HCT116 (cell line): ENCODE measurements around the gene FLNC.

Experiments used
- CBX3 ChIP-seq: IDR thresholded peaks from 2 replicates; pipeline ENCODE4 v1.6.1; 2012; ENCODE audit warnings: low read depth
- JUND ChIP-seq: IDR thresholded peaks from 2 replicates; pipeline ENCODE4 v1.6.1; 2012
- SRF ChIP-seq: IDR thresholded peaks from 2 replicates; pipeline ENCODE4 v1.6.1; 2012; ENCODE audit warnings: low read depth
- ZNF274 ChIP-seq: fragments of 200-500 bp; sonication (Bioruptor generic); IDR thresholded peaks from 2 replicates; pipeline ENCODE4 v1.6.1; 2014; ENCODE audit warnings: mild to moderate bottlenecking, low read depth, low read length, inconsistent platforms
- TF ChIP-seq, protein P1 (sequence below), 3 experiments: fragments of 200-600 bp in 1 of 3; sonication (generic) in 1 of 3; IDR thresholded peaks in 2 of 3; conservative IDR thresholded peaks in 1 of 3; 2 replicates each; pipeline ENCODE4 v1.5.1; 2012 to 2017; ENCODE audit warnings: low read depth in 2 of 3, low read length in 2 of 3, antibody characterized with exemption in 1 of 3, borderline replicate concordance in 1 of 3, control low read depth in 1 of 3, mild to moderate bottlenecking in 1 of 3, mixed read lengths in 1 of 3, mixed run types in 1 of 3, moderate library complexity in 1 of 3; ENCODE audit not compliant: insufficient read depth in 1 of 3
- TF ChIP-seq, protein P2 (sequence below): IDR thresholded peaks from 2 replicates; pipeline ENCODE4 v1.6.1; 2012

DNA sequence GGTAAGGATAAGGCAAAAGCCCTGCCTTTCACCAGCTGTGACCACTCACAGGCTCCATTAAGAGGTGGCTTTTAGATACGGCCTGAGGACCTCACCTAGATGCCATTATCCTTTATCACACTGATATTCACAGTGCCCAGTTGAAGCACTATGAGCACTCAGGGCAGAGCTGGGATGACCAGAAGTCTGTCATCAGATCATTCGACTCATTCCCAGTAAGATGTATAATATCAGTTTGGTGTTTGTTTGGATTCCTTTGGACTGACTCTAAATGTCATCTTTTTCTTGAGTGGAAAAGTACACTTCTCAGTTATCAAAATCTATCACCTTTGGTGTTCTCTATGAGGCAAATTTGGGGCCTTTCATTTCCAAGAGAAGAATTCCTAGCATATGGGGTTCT lies 19.7 kb upstream of the FLNC start:
- TF ChIP-seq, protein P1, sequence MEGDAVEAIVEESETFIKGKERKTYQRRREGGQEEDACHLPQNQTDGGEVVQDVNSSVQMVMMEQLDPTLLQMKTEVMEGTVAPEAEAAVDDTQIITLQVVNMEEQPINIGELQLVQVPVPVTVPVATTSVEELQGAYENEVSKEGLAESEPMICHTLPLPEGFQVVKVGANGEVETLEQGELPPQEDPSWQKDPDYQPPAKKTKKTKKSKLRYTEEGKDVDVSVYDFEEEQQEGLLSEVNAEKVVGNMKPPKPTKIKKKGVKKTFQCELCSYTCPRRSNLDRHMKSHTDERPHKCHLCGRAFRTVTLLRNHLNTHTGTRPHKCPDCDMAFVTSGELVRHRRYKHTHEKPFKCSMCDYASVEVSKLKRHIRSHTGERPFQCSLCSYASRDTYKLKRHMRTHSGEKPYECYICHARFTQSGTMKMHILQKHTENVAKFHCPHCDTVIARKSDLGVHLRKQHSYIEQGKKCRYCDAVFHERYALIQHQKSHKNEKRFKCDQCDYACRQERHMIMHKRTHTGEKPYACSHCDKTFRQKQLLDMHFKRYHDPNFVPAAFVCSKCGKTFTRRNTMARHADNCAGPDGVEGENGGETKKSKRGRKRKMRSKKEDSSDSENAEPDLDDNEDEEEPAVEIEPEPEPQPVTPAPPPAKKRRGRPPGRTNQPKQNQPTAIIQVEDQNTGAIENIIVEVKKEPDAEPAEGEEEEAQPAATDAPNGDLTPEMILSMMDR (IDR thresholded peaks at IDR 0.05 in 2 of 3, conservative IDR thresholded peaks at IDR 0.05 in 1 of 3; ENCODE audit: borderline replicate concordance in 1 of 3, insufficient read depth in 1 of 3, low read depth in 2 of 3, low read length in 2 of 3), result no peak
- TF ChIP-seq JUND (no peak), ZNF274 (no peak), SRF (no peak), CBX3 (no peak)
- TF ChIP-seq, protein P2, sequence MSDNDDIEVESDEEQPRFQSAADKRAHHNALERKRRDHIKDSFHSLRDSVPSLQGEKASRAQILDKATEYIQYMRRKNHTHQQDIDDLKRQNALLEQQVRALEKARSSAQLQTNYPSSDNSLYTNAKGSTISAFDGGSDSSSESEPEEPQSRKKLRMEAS, result no peak
